GM19023 (cell line): ENCODE measurements around the gene FERD3L.

Experiments used
- ATAC-seq: cut with Tn5 transposase; IDR thresholded peaks from one replicate; pipeline ENCODE4 v1.9.1; 2021; ENCODE audit warnings: mild to moderate bottlenecking, moderate library complexity; ENCODE audit not compliant: unreplicated experiment

FERD3L gene

GRCh38 chr7:19101472-19101871 lies 43.7 kb downstream of the FERD3L start:
- ATAC-seq: no peak

GRCh38 chr7:19099924-19100323 lies 45.3 kb downstream of the FERD3L start:
- no peak for ATAC-seq

GRCh38 chr7:19099194-19099593 lies 46.0 kb downstream of the FERD3L start:
- ATAC-seq: no peak

GRCh38 chr7:19098510-19098909 lies 46.7 kb downstream of the FERD3L start:
- ATAC-seq: no peak

GRCh38 chr7:19097165-19098055 lies 47.8 kb downstream of the FERD3L start:
- no peak for ATAC-seq

- no peak for ATAC-seq
Measured at GRCh38 chr7:19095353-19095860, 49.8 kb downstream of the FERD3L start.
